ENCODE measurements around the gene SLCO2A1.
A peak's percentile ranks its signal among the peaks of the same experiment; 100 is the strongest.

SLCO2A1 gene

DNA sequence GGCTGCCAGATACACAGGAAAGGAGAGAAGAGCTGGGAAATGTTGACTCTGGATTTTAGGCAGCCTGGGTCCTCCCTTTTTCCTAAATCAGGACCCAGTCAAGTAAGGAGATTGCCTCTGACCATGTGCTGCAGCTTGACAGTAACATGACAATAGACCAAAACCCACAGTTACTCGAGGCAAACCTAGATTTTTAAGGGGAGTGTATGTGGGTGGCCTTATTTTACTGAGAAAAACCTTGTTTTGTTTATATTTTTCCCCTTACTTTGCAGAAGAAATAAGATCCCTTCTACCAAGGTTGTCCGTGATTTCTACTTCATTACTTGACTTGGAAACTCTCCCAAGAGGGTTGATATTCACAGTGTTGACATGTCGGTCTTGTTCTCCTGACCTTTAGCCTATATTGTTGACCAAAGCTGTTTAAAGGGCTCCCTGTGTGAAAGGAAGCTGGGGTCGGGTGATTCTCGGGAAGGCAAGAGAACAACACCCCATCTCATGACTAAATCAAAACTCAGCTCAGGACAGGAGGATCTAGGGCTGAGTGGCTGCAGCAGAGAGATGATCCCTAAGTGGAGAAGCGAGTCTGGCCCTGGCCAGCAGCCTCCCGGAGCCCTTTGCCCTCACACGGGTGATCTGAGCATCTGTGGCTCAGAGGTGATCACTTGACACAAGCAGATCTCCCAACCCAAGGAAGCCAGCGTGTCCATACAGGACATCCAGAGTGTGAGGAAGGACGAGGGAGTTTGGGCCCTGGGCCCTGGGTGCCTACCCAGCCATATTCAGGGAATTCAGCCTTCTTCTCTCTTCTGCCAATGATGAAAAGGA, 31.0 kb upstream of the SLCO2A1 start:
- DNase-seq (ENCODE audit: low spot score): no peak

DNA sequence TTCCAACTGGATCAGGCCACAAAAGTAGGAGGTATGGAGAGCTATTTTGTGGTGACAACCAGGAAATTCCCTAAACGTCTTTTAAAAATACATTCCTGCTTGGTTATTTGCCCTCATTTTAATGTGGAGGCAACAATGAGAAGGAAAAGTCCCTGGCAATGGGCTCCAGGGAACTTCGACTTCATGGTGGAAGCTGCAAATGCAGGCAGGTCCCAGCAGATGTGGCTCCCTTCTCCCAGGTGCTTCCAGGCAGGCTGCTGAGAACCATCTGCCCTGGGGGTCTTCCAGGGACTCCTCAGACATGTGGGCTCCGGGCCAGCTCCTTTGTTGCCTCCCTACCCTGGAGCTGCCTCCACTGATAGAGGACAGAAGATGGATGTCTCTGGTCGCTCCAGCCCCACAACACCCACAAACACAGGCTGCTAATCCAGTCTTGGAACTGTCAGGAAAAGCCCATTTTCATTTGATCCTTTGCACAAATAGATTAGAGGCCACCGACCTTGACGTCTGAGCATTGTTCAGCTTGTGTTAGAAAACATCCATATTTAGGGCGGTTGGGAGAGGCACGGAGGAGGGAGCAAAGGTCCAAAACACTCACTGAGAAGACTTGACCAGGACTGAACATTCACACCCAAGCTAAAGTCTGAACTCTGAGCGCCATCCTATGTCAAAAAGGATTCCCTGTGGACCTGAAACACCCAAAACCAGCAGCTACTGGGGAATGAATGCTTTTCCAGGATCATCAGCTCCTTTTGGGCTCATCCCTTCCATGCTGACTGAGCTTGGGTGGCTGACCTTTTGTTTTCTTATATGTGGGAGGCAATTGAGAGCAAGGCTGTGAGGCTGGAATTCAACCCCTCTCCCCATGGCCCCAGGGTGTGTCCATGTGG, 30.2 kb upstream of the SLCO2A1 start:
- DNase-seq (ENCODE audit: low spot score): no peak

GRCh38 chr3:134059035-134059601, 29.4 kb upstream of the SLCO2A1 start:
- no peak for DNase-seq (ENCODE audit: low spot score)

GRCh38 chr3:134057654-134058110, 28.0 kb upstream of the SLCO2A1 start:
- DNase-seq (ENCODE audit: low spot score): no peak

GRCh38 chr3:134057006-134057653, 27.4 kb upstream of the SLCO2A1 start:
- DNase-seq (ENCODE audit: low spot score): no peak

GRCh38 chr3:134056464-134056891, 26.8 kb upstream of the SLCO2A1 start:
- no peak for DNase-seq (ENCODE audit: low spot score)

DNA sequence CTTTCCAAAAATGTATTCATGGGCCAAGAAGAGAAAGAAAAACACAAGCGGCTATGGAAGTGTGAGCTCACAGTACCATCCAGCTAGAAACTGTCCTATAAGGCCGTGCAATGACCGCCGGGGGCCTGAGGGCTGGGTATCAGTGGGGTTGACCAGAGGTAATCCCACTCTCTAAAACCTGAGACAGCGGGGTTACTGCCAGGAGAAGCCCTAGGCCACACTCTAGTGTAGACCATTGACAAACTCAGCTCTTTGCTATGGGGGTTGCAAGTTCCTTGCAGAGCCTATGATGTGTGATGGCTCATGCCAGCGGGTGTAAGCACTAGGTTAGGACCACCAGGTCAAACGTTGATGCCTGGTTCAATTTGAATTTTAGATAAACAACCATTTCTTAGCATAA, 25.9 kb upstream of the SLCO2A1 start:
- no peak for DNase-seq (ENCODE audit: low spot score)

DNA sequence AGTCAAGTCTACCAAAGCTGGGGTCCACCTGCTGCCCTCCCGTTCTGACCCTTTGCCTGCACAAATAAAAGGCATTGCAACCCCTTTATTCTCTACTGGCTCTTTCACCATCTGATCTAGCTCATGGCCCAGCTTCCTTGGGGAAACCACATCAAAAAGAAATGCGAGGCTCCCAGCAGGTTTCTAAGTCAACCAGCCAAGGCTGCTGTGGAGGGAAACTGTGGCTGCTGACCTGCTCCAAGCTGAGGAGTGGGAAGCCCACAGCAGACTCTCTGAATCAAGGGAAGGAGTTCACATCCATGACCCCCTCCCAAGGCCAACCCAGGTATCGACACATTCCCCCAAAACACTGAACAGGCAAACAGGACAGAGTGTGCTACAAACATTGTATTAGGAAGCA, 25.2 kb upstream of the SLCO2A1 start:
- no peak for DNase-seq (ENCODE audit: low spot score)

- no peak for DNase-seq (ENCODE audit: low spot score)
Measured at GRCh38 chr3:134054231-134054630, 24.5 kb upstream of the SLCO2A1 start.

DNA sequence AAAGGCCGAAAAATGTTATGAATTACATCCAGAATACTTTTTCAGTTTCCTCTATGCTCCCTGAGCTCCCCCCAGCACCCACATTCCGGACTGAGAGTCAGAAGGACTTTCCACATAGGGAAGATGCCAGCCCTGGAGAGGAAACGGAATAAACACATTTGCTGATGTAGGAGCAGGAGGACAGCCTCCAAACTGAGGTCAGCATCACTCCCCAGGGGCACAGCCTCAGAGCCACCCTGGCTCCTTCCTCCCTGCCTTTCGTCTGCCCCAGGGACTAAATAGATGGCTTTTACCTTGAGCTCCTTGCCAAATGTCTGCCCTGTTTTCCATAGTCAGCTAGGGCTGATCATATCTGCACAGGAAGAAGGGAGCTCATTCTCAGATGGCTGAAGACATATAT, 22.6 kb upstream of the SLCO2A1 start:
- DNase-seq (ENCODE audit: low spot score): no peak

- DNase-seq (ENCODE audit: low spot score): no peak
Measured at GRCh38 chr3:134049676-134050075, 20.0 kb upstream of the SLCO2A1 start.

- no peak for DNase-seq (ENCODE audit: low spot score)
Measured at GRCh38 chr3:134048278-134048996, 18.7 kb upstream of the SLCO2A1 start.

- no peak for DNase-seq (ENCODE audit: low spot score)
Measured at GRCh38 chr3:134044459-134044858, 14.7 kb upstream of the SLCO2A1 start.

DNA sequence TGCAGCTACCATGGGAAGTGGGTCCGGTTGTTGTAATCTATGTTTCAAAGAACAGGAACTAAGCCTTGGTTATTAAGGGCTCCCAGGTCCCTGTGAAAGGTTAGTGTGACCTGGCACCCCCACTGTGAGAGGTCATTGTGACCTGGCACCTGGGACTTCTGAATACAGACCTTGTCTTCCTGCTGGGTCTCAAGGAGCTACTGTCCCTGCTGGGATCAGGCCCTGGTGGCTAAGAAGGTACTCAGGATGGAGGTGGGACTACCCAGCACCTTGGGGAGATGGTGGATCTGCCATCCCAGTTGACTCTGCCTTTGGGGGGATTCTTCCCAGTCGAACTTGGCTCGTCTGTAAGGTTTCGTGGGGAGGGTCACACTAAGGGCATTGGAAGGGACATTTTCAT, 10.3 kb upstream of the SLCO2A1 start:
- no peak for DNase-seq (ENCODE audit: low spot score)

- peak; percentile 67 for DNase-seq (ENCODE audit: low spot score)
Measured at GRCh38 chr3:134039161-134039862, 9.6 kb upstream of the SLCO2A1 start.

- no peak for DNase-seq (ENCODE audit: low spot score)
Measured at GRCh38 chr3:134038716-134039115, 9.0 kb upstream of the SLCO2A1 start.

GRCh38 chr3:134038071-134038491, 8.4 kb upstream of the SLCO2A1 start:
- no peak for DNase-seq (ENCODE audit: low spot score)

GRCh38 chr3:134037168-134037567, 7.4 kb upstream of the SLCO2A1 start:
- no peak for DNase-seq (ENCODE audit: low spot score)

DNA sequence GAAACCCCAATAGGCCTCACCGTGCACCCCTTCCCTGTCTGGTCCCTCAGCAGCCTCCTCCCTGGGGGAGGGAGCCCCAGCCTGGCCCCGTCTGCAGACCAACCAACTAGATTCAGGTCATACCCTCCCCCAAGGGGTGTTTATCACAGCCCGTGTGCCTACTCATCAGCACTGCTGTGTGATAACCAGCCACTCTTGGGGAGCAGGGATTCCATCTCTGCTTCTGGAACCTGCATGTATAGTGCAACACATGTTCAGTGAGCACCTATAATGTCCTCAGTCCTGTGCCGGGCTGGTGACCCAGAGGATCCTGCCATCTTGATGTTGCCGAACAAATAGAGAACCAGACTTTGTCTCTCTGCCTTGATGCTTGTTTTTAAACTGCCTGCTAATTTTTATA, 6.6 kb upstream of the SLCO2A1 start:
- DNase-seq (ENCODE audit: low spot score): no peak

GRCh38 chr3:134035836-134036235, 6.1 kb upstream of the SLCO2A1 start:
- DNase-seq (ENCODE audit: low spot score): no peak

Data from iPS-NIHi11 (cell line).